Breast epithelium (tissue), 4 donors: ENCODE measurements around the gene BCL2. TPM values are rescaled to one million over a fixed set of nuclear protein-coding genes. Genes with fewer than 3 reads are reported as not detected.

Source experiments
- DNase-seq, 2 donors: peaks; one replicate each; pipeline ENCODE4 v3.0.0-alpha.2; 2019; ENCODE audit warnings: low spot score in 2 of 2
- H3K27ac ChIP-seq, 2 donors: fragments of 200-600 bp; sonication (generic) in 1 of 2; one replicate each; pipeline ENCODE4 v1.5.1; 2016 to 2019; ENCODE audit warnings: mild to moderate bottlenecking in 1 of 2
- H3K27me3 ChIP-seq, 2 donors: fragments of 200-600 bp; sonication (generic) in 1 of 2; one replicate each; pipeline versions ENCODE4 v1.5.1 to v1.6.0; 2017 to 2019; ENCODE audit warnings: control low read depth in 1 of 2, mild to moderate bottlenecking in 1 of 2
- H3K36me3 ChIP-seq: fragments of 200-600 bp; one replicate; pipeline ENCODE4 v1.5.1; 2019
- H3K4me1 ChIP-seq, 2 donors: fragments of 200-600 bp; sonication (generic); one replicate each; pipeline ENCODE4 v1.5.1; 2016 to 2019; ENCODE audit warnings: control low read depth in 1 of 2
- H3K4me3 ChIP-seq, 3 donors: fragments of 200-600 bp; sonication (generic); 1 replicate in 2 of 3; 2 replicates in 1 of 3; pipeline ENCODE4 v1.5.1; 2016 to 2019; ENCODE audit warnings: mild to moderate bottlenecking in 3 of 3, moderate library complexity in 2 of 3
- H3K9me3 ChIP-seq, 2 donors: fragments of 200-600 bp; sonication (generic) in 1 of 2; one replicate each; pipeline ENCODE4 v1.5.1; 2016 to 2019; ENCODE audit warnings: control low read depth in 1 of 2
- CTCF ChIP-seq, 3 donors: fragments of 450-650 bp; IDR thresholded peaks; one replicate each; pipeline ENCODE4 v1.5.1; 2016 to 2017; ENCODE audit warnings: antibody characterized with exemption in 3 of 3, mild to moderate bottlenecking in 3 of 3, moderate library complexity in 3 of 3
- POLR2A ChIP-seq: fragments of 450-650 bp; IDR thresholded peaks from one replicate; pipeline ENCODE4 v1.6.1; 2016; ENCODE audit warnings: antibody characterized with exemption, mild to moderate bottlenecking, moderate library complexity
- POLR2AphosphoS5 ChIP-seq, 3 donors: sonication (generic); formaldehyde crosslinking; IDR thresholded peaks; one replicate each; pipeline ENCODE4 v1.6.1; 2017; ENCODE audit warnings: antibody characterized with exemption in 3 of 3
- intact Hi-C: fragments of 100-400 bp; cut with DNase I; formaldehyde crosslinking; loops from one replicate; pipeline ENCODE4 v1.15.1; 2023; ENCODE audit warnings: low total_unique reads
- total RNA-seq, 3 donors: library from RNA; depleted of rRNA; stranded (reverse); fragments of >200 nt; gene quantifications; one replicate each; pipeline ENCODE4 v1.1.0, GENCODE V29; 2016

The BCL2 gene
- total RNA-seq, 3 donors from 2014 or later: 41.3 to 82.5 (median 43.6) TPM

GRCh38 chr18:63083555-63083954, 236.0 kb downstream of the BCL2 start:
- no peaks in the 10 kb centered on the region for H3K36me3 ChIP-seq
- H3K27ac ChIP-seq: no peak overlapping the region
- no peaks in the 10 kb centered on the region for H3K4me1 ChIP-seq
- no peaks in the 10 kb centered on the region for H3K27me3 ChIP-seq
- intact Hi-C loops: no loop called here
- no peak for DNase-seq
- H3K9me3 ChIP-seq: peaks cover 4 to 9% of the 10 kb centered on the region in 2 donors
- no peak overlapping the region for H3K4me3 ChIP-seq
- TF ChIP-seq POLR2A (no peak), CTCF (IDR thresholded peaks at IDR 0.05) (no peak), POLR2AphosphoS5 (IDR thresholded peaks at IDR 0.05) (no peak)

- H3K36me3 ChIP-seq: no peaks in the 10 kb centered on the region
- H3K27ac ChIP-seq: no peak overlapping the region
- no peaks in the 10 kb centered on the region for H3K4me1 ChIP-seq
- peaks cover 4 to 9% of the 10 kb centered on the region in 2 donors for H3K9me3 ChIP-seq
- H3K27me3 ChIP-seq: no peaks in the 10 kb centered on the region
- DNase-seq: no peak
- no peak for TF ChIP-seq CTCF (IDR thresholded peaks at IDR 0.05)
- TF ChIP-seq POLR2A: no peak
- no peak for TF ChIP-seq POLR2AphosphoS5 (IDR thresholded peaks at IDR 0.05)
- intact Hi-C loops: no loop called here
- H3K4me3 ChIP-seq: no peak overlapping the region
These were observed 236.5 kb downstream of the BCL2 start for GRCh38 chr18:63083020-63083531.

GRCh38 chr18:63082366-63083019, 237.1 kb downstream of the BCL2 start:
- no peak for DNase-seq
- Histone ChIP-seq H3K27ac (no peak overlapping the region), H3K36me3 (no peaks in the 10 kb centered on the region), H3K4me1 (no peaks in the 10 kb centered on the region), H3K4me3 (no peak overlapping the region), H3K27me3 (no peaks in the 10 kb centered on the region), H3K9me3 (peaks cover 4 to 9% of the 10 kb centered on the region in 2 donors)
- intact Hi-C loops: no loop called here
- TF ChIP-seq CTCF (IDR thresholded peaks at IDR 0.05): no peak

- H3K9me3 ChIP-seq: peaks cover 4 to 9% of the 10 kb centered on the region in 2 donors
- H3K27me3 ChIP-seq: no peaks in the 10 kb centered on the region
- DNase-seq: no peak
- intact Hi-C loops: no loop called here
- no peak for TF ChIP-seq CTCF (IDR thresholded peaks at IDR 0.05)
- no peak overlapping the region for H3K27ac ChIP-seq
- no peak overlapping the region for H3K4me3 ChIP-seq
- no peaks in the 10 kb centered on the region for H3K4me1 ChIP-seq
- H3K36me3 ChIP-seq: no peaks in the 10 kb centered on the region
These were observed 240.5 kb downstream of the BCL2 start for GRCh38 chr18:63079114-63079513.

GRCh38 chr18:63078471-63078870, 241.1 kb downstream of the BCL2 start:
- H3K9me3 ChIP-seq: peaks cover 4 to 9% of the 10 kb centered on the region in 2 donors
- no peak overlapping the region for H3K4me3 ChIP-seq
- intact Hi-C loops: no loop called here
- H3K27me3 ChIP-seq: no peaks in the 10 kb centered on the region
- H3K27ac ChIP-seq: no peak overlapping the region
- no peak for DNase-seq
- TF ChIP-seq POLR2AphosphoS5 (IDR thresholded peaks at IDR 0.05) (no peak), POLR2A (no peak), CTCF (IDR thresholded peaks at IDR 0.05) (no peak)
- no peaks in the 10 kb centered on the region for H3K36me3 ChIP-seq
- no peaks in the 10 kb centered on the region for H3K4me1 ChIP-seq
